Ammon's horn (tissue), 1 donor: ENCODE data around the gene SLC37A1.

Experiments
- DNase-seq: peaks from one replicate; pipeline ENCODE4 v3.0.0-alpha.2; 2016; ENCODE audit warnings: low spot score

SLC37A1 gene

DNA sequence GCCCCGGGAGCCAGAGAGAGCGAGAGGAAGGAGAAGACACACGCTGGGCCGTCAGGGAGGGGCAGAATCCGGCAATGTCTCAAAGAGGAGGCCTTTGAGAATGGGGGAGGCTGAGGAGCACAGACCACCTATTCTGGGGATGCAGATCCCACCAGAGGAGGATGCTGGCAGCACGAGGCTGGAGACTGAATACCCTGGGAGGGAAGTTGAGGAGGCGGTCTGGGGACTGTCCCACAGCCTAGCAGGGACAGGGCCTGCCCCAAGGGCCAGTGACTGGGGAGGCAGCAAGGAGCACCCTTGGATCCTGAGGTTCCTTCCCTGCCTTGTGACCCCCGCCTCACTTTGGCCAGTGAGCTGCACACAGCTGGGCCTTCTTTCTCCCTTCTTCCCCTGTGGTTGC, 49.2 kb downstream of the SLC37A1 start:
- no peak for DNase-seq

DNA sequence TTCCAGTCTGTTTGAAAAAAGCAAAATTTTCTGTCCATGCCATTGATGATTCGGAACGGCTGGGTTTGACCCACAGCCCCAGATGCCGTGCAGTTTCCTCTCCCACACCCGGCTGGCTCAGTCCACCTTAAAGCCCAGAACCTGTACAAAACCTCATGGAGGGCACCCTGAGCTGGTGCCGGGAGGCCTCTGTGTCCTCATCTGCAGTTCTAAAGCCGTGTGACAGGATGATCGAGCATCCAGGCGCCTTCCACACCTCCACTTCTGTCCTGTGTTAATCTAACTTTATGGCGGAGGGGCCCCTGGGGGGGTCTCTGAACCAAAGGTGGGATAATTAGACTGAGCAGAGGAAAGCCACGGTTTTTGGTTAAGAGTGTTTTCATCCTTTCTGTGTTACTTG, 49.6 kb downstream of the SLC37A1 start:
- DNase-seq, result no peak

DNA sequence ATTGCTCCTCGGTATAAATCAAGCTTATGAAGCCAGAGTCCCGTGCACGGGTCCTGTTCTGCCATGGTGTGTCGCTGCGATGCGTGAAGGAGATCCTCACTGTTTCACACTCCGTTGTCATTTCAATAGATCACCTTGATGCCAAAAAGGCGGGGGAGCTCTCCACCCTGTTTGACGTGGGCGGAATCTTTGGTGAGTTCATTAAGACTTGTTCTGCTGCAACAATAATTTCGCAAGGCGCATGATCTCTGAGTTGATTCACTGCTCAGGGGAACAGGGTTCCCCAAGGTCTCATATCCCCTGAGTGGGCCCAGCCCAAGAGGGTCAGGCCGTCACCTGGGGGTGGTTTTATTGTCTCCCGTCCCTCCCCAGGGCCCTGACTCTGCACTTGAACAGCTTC, 50.0 kb downstream of the SLC37A1 start:
- DNase-seq, result no peak

DNA sequence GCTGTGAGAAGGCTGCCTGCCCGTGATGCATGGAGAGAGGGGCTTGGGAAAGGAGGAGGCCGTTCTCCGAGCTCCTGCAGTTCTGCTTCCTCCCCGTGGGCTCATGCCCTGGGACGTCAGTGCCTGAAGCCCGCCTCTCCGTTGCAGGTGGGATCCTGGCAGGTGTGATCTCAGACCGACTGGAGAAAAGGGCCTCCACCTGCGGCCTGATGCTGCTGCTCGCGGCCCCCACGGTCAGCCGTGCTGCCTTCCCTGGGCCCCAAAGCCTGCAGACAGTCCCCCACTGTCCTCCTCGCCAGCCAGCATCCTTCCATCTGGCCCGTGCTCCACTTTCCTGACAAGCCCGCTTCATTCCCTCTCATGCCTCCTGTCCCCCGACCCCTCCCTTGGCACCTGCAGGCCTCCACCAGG, 50.9 kb downstream of the SLC37A1 start:
- no peak for DNase-seq

DNA sequence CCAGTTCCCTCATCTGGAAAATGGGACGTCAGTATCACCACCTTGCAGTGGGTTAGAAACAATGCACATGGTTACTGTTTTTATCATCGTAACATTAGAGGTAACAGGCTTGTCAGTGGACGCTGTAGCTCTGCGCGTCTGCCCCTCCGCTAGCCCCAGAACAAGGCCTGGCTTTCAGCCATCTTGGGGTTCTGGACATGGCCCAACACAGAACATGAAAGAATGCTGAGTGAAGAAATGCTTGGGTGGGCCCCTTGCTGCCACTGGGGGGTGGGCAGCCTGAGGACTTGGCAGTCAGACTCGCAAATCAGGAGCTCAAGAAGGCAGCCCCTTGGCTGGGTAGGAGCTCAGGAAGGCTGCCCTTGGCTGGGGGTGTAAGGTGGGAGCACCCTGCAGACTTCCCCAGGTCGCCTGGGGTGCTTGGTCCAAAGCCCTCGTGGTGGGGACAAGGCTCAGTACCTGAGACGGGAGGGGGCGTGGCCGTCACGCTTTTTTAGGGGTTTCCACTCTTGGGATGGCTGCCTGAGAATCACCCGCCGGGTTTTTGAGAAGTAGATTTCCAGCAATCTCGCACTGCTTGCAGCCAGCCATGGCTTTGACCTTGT, 51.7 kb downstream of the SLC37A1 start:
- DNase-seq, result no peak

DNA sequence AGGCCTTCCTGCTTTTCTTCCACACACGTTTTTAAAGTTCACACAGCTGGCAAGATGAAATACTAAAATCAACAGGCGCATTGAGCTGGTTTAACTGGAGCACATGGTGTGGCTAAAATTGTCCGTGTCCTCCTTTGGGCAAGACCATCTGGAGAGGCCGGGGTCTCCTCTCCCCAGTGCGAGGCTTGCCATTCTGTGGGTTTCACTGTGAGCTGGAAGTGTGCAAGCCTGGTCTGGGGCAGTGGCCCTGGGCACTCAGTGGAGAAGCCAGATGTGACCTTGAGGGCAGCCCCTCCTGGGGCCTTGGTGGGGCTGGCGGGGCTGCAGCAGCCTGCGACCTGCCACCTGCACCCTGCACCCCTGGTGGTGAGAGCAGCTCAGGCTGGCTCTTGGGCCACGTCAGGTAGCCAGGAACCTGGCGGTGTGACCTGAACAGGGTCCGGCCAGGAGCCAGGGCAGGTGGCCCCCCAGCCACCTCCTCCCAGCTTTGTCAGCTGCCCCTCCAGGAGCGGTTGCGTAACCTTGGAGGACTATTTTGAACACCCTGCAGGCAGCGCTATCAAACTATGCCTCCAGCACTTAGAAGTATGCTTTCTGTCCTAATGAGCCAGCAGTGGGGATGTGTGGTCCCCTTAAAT, 52.4 kb downstream of the SLC37A1 start:
- DNase-seq, result no peak

DNA sequence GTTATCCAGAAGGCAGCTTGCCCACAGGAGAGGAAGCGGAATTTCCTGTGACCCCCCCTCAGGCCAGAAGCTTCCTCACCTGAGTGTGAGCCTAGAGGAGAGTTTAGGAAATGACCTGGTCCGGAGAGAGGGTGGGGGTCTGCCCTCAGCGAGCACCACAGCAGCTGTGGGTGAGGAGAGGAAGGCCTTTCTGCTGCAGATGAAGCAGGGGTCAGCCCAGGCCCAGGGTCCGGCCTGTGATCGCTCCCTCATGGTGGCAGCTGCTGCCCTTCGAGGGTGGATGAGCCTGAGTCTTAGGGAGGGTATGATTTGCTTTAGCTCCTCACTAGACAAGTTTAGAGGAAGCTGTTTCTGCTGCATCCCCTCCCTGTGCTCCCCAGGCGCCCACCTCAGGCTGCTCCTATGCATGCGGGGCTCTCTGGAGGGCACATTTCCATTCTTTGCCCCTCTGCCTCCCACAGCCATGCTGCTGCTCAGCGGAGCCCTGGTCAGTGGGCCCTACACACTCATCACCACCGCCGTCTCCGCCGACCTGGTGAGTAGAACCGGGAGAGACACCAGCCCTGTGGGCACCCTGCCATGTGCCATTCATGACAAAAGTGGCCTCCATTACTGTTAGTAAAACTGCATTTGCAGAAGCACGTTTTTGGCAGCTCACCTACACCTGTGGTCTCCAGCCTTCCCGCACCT, 53.0 kb downstream of the SLC37A1 start:
- no peak for DNase-seq

DNA sequence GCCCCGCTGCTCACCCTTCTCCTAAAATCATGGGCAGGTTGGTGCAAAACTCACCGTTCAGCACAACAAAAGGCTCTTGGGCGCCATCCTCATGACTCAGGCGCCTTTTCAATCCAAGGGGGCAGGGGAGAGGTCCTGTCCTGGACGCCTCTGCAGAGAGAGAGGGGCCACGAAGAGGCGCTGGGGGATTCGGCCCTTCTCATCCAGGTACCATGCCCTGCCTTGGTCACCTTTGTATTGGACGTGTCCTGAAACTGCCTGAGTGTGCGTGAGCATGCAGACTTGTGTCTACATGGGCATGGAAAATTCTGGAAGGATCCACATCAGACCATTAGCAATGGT, 53.5 kb downstream of the SLC37A1 start:
- no peak for DNase-seq

DNA sequence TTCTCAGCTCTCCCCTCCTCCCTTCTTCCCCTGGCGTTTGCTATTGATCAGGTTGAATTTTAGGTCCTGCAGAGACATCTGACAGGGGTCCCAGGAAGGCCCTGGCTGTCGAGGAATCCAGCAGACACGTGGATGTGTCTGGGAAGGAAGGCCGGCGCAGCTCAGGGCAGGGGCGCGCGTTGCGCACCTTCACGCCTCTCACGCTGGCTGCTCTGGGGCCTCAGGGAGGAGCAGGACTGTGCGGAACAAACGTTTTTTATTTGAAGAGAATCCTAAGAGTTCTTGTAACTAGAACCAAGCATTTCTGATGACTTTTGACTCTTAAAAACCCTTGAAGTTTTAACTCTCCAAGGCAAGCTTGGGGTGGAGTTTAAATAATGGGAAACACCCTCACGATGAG, 54.2 kb downstream of the SLC37A1 start:
- no peak for DNase-seq

DNA sequence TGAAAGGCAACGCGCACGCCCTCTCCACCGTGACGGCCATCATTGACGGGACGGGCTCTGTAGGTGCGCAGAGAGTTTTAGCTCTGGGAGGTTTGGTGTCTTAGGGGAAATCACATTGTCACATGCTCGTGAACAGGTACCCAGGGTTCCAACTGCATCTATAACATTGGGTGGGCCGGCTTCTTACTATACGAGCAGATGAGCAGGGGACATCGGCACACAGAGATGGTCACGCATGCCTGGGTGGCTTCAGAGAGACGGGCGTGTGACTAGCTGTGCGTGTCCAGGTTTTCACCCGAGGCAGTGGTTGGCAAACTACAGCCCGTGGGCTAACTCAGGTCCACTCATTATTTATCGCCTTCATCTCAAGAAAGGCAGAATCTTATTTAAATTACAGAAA, 54.7 kb downstream of the SLC37A1 start:
- DNase-seq, result no peak

DNA sequence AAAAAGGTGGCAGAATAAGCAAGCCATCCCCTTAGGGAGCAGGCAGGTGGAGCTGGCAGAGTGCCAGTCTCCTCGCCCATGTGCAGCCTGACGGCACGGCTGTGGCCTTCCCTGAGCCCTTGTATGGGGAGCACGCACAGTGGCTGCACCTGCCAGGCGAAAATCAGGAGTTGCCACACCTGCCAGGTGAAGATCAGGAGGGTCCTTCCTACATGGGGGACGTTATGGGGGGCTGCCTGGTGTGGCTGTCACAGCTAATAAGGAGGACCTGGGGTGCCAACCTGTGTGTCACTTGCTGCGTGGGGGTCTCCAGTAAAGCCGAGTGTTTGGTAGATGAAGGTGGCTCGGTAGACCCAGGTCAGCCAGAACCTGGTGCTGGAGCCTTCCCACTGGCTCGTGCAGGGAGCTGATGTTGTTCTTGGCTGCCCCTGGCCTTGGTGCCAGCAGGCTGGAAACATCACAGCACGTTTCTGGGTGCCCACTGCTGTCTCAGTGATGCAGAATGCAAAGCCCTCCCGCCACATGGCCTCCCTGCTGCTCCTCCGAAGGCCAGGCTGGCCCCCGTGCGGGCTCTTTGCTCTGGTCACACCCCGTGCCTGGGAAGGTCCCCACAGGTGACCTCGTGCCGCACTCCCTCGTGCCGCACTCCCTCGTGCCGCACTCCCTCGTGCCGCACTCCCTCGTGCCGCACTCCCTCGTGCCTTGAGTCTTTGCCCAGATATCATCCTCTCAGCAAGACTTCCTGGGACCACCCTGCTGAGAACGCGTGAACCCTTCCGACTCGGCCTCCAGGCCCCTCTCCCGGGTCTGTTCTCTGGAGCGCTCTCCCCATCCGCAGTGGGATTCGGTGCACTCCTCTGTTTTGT, 55.4 kb downstream of the SLC37A1 start:
- DNase-seq, result no peak

DNA sequence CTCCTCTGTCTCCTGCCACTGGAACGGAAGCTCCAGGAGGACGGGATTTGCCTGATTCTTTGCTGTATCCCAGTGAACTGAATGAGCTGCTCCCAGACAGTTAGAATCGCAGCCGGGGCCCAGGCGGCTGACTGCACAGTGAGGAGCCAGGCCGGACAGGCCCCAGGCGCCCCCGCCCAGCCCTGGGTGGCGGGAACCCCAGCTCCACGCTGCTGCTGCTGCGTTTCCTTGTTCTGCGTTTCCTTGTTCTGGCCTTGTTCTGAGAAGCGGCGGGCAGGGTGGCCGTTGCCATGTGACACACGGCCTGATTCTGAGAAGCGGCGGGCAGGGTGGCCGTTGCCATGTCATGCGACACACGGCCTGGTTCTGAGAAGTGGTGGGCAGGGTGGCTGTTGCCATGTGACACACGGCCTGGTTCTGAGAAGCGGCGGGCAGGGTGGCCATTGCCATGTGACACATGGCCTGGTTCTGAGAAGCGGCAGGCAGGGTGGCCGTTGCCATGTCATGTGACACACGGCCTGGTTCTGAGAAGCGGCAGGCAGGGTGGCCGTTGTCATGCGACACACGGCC, 56.2 kb downstream of the SLC37A1 start:
- no peak for DNase-seq

DNA sequence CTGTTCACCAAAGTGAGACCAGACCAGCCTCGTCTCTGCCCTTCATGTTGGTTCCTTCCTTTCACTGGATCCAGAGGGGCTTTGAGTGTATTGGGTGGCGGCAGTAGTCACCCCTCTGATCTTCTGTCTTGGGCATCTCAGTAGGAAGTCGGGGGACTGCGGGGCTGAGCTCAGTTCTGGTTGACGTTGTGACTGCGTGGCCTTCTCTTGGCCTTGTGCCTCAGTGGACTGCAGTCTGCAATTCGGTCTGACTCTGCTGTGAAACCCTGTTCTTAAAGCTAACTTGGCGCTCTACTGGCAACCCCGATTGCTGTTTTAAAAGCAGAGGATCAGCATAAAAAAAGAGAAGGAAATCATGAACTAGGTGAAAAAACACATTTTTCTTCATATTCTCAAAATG, 56.7 kb downstream of the SLC37A1 start:
- DNase-seq, result no peak

DNA sequence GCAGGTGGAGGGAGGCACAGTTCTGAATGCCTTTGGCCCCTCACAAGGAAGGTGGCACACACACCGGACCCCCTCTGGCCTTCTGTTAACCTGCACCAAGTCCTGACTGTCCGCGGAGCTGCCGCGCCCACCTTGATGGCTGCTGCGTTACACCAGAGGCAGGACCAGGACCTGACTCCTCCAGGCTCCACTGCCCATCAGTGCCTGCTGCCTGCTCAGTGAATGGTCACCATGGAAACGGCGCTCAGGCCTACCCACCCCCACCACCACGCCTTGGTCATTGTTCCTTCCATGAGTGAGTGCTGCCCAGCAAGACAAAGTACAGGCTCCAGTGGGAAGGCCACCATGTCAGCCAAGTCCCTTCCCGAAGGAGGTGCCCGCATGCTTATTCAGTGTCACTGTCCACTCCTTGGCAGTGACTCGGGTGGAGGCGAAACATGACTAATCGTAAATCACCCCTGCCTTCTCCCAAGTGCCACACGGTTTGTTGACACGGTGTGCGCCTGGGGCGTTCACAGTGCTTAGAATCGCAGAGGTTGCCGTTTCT, 57.3 kb downstream of the SLC37A1 start:
- peak; percentile 59 for DNase-seq

DNA sequence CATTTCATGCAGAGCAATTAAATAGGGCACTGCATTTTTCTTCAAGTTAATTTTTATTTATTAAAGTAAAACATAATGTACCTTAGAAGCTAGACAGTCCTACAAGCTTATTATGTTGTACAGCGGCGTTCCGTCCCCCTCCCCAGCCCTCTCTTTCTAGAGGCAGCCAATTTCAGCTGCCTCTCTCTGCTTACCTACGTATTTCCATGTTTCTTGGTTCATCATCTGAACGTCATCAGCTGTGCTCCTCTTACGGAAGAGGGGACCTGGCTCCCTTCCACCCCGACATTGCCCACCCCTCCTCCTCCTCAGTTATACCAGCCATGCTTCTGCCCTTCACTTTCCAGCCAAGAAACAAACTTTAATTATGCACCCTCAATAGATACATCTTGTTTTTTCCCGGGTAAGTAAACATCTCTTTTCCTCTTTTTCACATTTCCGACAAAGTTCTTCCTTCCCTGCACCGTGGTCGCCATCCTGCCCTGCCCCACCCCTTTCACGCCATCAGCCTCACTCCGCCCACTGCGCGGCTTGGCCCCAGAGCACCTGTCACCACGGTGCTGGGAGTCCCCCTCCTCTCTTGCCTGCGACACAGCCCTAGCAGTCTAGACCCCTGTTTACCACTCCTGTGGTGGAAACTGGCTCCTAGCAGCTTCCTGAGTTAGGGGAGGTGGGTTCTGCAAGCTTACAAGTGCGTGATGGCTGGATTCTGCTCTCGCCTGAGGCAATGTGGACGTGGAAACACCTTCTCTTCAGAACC, 57.9 kb downstream of the SLC37A1 start:
- no peak for DNase-seq

DNA sequence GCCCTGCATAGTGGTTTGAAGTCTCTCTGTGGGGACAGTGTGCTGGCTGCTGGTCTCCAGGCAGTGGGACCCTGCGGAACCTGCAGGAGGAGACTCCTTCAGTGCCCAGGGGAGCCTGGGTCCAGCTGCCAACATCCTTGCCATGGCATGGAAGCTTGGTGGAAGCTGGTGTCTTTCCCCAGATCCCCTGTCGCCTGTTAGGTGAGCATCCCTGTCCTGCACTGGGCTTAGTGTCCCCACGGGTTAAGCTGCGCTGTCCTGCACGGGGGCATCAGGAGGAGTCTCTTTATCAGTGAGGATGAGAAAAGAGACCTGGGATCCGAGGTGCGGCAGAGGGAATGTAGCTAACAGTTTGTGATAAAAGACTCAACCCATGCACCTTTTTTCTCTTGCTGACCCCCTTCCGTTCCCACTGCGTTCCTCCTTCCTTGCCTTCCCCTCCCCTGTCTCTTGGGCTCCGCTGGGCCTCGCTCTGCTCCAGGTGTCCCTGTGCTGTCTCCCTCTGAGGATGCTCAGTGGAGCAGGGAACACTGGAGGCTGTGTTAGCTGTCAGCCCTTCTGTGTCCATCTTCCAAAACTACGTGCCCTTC, 59.3 kb downstream of the SLC37A1 start:
- no peak for DNase-seq

DNA sequence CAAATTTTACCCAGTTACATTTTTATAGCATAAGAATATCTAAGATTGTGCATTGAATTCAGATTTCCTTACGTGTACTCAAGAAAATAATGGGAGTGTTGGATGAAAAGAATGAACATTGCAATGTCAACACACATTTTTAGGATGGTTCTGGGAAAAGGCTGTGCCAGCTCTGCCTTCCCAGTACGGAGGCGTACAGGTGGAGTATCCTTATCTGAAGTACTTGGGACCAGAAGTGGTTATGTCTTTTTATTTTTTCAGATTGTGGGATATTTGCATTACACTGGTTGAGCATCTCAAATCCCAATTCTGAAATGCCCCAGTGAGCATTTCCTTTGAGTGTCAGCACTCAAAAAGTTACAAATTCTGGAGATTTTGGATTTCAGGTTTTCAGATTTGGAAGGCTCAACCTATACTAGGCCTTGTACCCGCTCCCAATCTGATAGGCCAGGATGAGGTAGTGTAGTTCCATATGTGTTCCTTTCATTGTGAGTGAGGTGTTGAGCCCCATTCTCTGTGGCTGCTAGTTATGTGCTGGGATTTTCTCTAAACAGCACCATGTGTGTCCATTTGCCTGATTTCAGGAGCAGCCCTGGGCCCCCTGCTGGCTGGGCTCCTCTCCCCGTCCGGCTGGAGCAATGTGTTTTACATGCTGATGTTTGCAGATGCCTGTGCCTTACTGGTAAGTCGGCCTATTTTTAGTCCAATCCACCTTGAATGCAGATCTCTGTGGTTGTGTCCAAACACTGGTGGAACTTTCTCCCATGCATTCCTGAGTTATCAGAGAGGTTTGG, 60.8 kb downstream of the SLC37A1 start:
- DNase-seq, result no peak

DNA sequence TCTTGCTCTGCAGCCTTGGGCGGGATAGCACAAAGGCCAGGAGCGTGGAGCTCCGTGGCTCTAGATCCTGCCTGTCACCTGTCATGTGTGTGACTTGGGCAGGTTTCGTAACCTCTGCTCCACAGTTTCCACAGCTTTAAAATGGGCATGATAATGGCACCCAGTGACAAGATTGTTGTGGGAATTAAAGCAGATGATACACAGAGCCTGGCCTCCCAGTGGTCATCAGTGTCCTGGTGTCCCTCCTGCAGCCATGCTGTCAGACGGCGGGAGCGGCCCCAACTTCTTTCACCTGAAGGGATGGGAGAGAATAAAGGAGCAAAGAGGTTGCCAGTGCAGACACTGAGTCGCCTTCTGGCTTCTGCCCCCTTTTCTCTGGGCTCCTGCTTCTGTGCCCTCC, 61.5 kb downstream of the SLC37A1 start:
- DNase-seq, result no peak

DNA sequence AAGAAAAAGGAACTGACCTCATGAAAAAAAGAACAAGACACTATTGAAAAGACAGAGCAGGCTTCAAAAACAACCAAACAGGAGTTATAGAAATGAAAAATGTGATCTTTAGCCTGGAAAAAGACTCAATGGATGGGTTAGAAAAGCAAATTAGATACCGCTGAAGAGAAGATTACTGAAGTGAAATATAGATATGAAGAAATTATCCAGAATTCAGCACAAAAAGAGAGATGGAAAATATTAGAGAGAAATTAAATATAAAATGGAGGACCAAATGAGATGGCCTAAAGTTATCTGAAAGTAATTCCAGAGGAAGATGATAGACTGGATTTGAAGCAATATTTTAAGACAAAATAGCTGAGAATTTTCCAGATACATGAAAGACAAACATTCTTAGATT, 63.0 kb downstream of the SLC37A1 start:
- DNase-seq, result no peak

DNA sequence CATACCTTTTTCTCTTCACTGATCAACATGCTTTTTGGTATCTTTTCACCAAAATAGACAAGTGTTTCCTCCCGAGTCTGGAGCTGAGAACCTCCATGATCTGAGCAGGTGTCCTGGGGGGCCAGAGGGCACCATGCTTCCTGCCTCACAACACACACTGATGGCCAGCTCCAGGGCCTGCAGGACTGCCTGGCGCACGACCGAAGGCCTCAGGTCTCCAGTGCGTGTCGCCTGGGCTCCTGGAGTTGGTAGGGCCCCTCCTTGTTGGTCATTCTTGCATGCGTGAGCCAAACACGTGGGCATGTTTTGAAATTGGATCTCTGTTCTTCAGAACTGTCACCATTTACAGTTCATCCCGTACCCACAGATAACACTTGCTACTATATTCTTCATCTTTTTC, 64.4 kb downstream of the SLC37A1 start:
- no peak for DNase-seq
